ENCODE measurements around the gene OLFML3.

DNA sequence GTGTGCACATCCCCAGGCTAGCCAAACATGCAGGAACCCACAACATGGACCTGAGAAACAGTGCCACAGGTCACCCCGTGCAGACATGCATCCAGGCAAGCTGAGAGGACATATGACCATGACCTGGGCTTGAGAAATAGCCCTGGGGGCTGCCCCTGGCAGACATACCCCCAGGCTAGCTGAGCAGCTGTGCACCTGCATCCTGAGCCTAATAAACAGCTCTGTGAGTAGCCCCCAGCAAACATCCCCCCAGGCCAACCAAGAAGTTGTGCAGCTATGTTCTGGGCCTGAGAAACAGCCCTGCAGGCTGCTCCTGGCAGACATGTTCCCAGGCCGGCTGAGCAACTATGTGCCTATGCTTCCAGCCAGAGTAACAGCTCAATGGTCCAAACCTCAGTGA, 14.5 kb downstream of the OLFML3 start:
- TF ChIP-seq, protein P1, sequence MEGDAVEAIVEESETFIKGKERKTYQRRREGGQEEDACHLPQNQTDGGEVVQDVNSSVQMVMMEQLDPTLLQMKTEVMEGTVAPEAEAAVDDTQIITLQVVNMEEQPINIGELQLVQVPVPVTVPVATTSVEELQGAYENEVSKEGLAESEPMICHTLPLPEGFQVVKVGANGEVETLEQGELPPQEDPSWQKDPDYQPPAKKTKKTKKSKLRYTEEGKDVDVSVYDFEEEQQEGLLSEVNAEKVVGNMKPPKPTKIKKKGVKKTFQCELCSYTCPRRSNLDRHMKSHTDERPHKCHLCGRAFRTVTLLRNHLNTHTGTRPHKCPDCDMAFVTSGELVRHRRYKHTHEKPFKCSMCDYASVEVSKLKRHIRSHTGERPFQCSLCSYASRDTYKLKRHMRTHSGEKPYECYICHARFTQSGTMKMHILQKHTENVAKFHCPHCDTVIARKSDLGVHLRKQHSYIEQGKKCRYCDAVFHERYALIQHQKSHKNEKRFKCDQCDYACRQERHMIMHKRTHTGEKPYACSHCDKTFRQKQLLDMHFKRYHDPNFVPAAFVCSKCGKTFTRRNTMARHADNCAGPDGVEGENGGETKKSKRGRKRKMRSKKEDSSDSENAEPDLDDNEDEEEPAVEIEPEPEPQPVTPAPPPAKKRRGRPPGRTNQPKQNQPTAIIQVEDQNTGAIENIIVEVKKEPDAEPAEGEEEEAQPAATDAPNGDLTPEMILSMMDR (IDR thresholded peaks at IDR 0.05): no peak
- no peak for TF ChIP-seq POLR2A (IDR thresholded peaks at IDR 0.05)

Data from Peyer's patch (tissue), 4 donors.